ENCODE data around the gene SRGAP2B.
"Not testable (repeated sequence)": the region's sequence is repeated elsewhere in the genome, so short reads cannot be mapped to it uniquely, and the experiment has no call there.

The SRGAP2B gene

GRCh38 chr1:144998981-144999273 is 96.2 kb downstream of the SRGAP2B start:
- DNase-seq (ENCODE audit: low spot score), result not testable (repeated sequence)

GRCh38 chr1:144998134-144998980 is 96.8 kb downstream of the SRGAP2B start:
- not testable (repeated sequence) for DNase-seq (ENCODE audit: low spot score)

- not testable (repeated sequence) for DNase-seq (ENCODE audit: low spot score)
These were observed 99.2 kb downstream of the SRGAP2B start for GRCh38 chr1:144995833-144996410.

GRCh38 chr1:144992915-144993314 is 102.2 kb downstream of the SRGAP2B start:
- not testable (repeated sequence) for DNase-seq (ENCODE audit: low spot score)

- DNase-seq (ENCODE audit: low spot score), result not testable (repeated sequence)
These were observed 104.5 kb downstream of the SRGAP2B start for GRCh38 chr1:144990611-144991010.

GRCh38 chr1:144987131-144987530 is 108.0 kb downstream of the SRGAP2B start:
- not testable (repeated sequence) for DNase-seq (ENCODE audit: low spot score)

- not testable (repeated sequence) for DNase-seq (ENCODE audit: low spot score)
These were observed 108.8 kb downstream of the SRGAP2B start for GRCh38 chr1:144986171-144986860.

GRCh38 chr1:144985550-144986170 is 109.5 kb downstream of the SRGAP2B start:
- not testable (repeated sequence) for DNase-seq (ENCODE audit: low spot score)

- not testable (repeated sequence) for DNase-seq (ENCODE audit: low spot score)
These were observed 112.2 kb downstream of the SRGAP2B start for GRCh38 chr1:144982802-144983525.

- DNase-seq (ENCODE audit: low spot score), result not testable (repeated sequence)
These were observed 114.0 kb downstream of the SRGAP2B start for GRCh38 chr1:144981157-144981556.

- not testable (repeated sequence) for DNase-seq (ENCODE audit: low spot score)
These were observed 115.0 kb downstream of the SRGAP2B start for GRCh38 chr1:144979960-144980595.

GRCh38 chr1:144977856-144978255 is 117.3 kb downstream of the SRGAP2B start:
- DNase-seq (ENCODE audit: low spot score), result not testable (repeated sequence)

GRCh38 chr1:144971936-144972335 is 123.2 kb downstream of the SRGAP2B start:
- DNase-seq (ENCODE audit: low spot score), result not testable (repeated sequence)

- DNase-seq (ENCODE audit: low spot score), result not testable (repeated sequence)
These were observed 128.6 kb downstream of the SRGAP2B start for GRCh38 chr1:144966488-144966887.

GRCh38 chr1:144964765-144965164 is 130.4 kb downstream of the SRGAP2B start:
- not testable (repeated sequence) for DNase-seq (ENCODE audit: low spot score)

GRCh38 chr1:144964186-144964585 is 130.9 kb downstream of the SRGAP2B start:
- not testable (repeated sequence) for DNase-seq (ENCODE audit: low spot score)

GRCh38 chr1:144963571-144963970 is 131.6 kb downstream of the SRGAP2B start:
- not testable (repeated sequence) for DNase-seq (ENCODE audit: low spot score)

GRCh38 chr1:144961604-144962583 is 133.2 kb downstream of the SRGAP2B start:
- DNase-seq (ENCODE audit: low spot score), result not testable (repeated sequence)

GRCh38 chr1:144960929-144961488 is 134.1 kb downstream of the SRGAP2B start:
- not testable (repeated sequence) for DNase-seq (ENCODE audit: low spot score)

Measured in SK-N-DZ (cell line).